ENCODE measurements around the gene MTHFSD. TPM values are rescaled to one million over a fixed set of nuclear protein-coding genes. Genes with fewer than 3 reads are reported as not detected.
A peak's percentile ranks its signal among the peaks of the same experiment; 100 is the strongest.

The MTHFSD gene
- total RNA-seq, 2 experiments from 2014 or later: 20.7 to 22.5 TPM

- no peak for DNase-seq
- no peaks in the 10 kb centered on the region for H3K9me3 Mint-ChIP-seq
- H3K36me3 Mint-ChIP-seq: no peaks in the 10 kb centered on the region
- H3K4me1 Mint-ChIP-seq: peaks cover 11% of the 10 kb centered on the region
- no peak overlapping the region for H3K4me3 Mint-ChIP-seq
- peaks cover 85% of the 10 kb centered on the region for H3K27me3 Mint-ChIP-seq
- no peak overlapping the region for H3K27ac Mint-ChIP-seq
Measured at GRCh38 chr16:86567701-86568581, 12.9 kb upstream of the MTHFSD start.

- DNase-seq: no peak
- Mint-ChIP-seq H3K4me3 (no peak overlapping the region), H3K36me3 (no peaks in the 10 kb centered on the region), H3K4me1 (peaks cover 11% of the 10 kb centered on the region), H3K27ac (no peak overlapping the region), H3K27me3 (peaks cover 81% of the 10 kb centered on the region), H3K9me3 (no peaks in the 10 kb centered on the region)
Measured at GRCh38 chr16:86566966-86567700, 12.1 kb upstream of the MTHFSD start.

DNA sequence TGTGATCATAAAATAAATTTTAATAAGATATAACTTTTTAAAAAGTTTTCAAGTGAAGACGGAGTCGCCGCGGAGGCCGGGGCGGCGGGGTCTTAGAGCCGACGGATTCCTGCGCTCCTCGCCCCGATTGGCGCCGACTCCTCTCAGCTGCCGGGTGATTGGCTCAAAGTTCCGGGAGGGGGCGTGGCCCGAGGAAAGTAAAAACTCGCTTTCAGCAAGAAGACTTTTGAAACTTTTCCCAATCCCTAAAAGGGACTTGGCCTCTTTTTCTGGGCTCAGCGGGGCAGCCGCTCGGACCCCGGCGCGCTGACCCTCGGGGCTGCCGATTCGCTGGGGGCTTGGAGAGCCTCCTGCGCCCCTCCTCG, 11.5 kb upstream of the MTHFSD start, which contains the start of gene FOXC2:
TSS of gene FOXC2 (plus strand) at position 229 of the 365 bp plus-strand sequence. CDS start 507 bp downstream, outside the sequence.
- Mint-ChIP-seq H3K27me3 (peaks cover 76% of the 10 kb centered on the region), H3K4me3 (no peak within 1 kb of the TSS), H3K27ac (no peak within 1 kb of the TSS), H3K4me1 (peaks cover 11% of the 10 kb centered on the region), H3K36me3 (no peaks in the 10 kb centered on the region), H3K9me3 (no peaks in the 10 kb centered on the region)
- peak; percentile 54 for DNase-seq

DNA sequence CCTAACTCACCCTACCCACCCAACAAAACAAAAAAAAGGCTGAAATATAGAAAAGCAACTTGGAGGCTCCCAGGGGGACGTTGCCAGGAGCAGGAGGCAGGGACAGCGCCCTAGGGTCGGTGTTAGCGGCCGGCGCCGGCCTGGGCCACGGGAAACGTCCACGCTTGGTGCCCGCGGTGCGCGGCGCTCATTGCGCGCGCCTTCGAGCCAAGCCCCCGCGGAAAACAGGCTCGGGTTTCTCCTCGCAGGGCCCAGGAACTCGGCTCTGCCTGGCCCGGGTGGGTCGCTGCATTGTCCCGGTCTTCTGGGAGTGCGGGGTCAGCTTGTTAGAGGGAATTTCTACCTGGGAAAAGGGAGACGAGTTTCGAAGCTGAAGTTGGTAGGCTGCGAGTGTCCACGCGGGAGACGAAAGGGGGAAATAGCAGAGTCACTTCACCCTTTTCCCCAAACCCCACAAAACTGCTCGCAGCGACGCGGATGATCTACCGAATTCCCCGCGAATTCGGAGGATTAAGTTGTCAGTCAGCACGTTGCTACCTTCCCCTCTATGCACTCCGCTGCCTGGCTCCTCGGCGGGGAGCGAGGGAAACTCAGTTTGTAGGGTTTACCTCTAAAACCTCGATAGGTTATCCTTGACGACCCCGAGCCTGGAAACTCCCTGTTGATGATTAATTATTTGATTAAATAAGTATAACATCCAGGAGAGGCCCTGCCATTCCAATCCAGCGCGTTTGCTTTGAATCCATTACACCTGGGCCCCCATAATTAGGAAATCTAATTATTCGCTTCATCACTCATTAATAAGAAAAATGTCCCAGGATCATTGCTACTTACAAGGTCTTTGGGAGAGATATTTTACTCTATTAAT, 10.8 kb upstream of the MTHFSD start:
- Mint-ChIP-seq H3K4me3 (no peak overlapping the region), H3K9me3 (no peaks in the 10 kb centered on the region), H3K27me3 (peaks cover 72% of the 10 kb centered on the region), H3K4me1 (peaks cover 11% of the 10 kb centered on the region), H3K27ac (no peak overlapping the region), H3K36me3 (no peaks in the 10 kb centered on the region)
- DNase-seq: no peak

DNA sequence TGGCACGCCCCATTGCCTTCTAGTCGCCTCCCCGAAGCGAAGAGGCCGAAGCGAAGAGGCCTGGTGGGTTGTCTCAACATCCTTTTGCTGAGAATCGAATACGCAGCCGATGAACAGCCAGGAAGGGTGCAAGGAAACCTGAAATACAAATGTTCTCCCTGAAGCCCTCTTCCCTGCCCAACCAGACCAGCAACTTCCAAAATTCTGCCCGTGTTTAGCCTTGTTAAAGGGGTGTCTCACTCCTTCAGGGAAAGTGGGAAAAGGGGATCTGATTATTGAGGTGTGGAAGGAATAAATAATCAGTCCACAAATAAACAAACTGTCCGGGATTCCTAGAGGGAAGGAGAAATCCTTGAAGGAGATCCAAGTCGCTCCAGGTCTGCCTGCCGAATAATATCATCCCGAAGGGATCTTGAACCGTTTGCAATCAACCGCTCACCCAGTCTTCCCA, 10.2 kb upstream of the MTHFSD start:
- H3K9me3 Mint-ChIP-seq: no peaks in the 10 kb centered on the region
- no peak overlapping the region for H3K27ac Mint-ChIP-seq
- no peaks in the 10 kb centered on the region for H3K36me3 Mint-ChIP-seq
- H3K4me3 Mint-ChIP-seq: no peak overlapping the region
- H3K27me3 Mint-ChIP-seq: peaks cover 71% of the 10 kb centered on the region
- peaks cover 11% of the 10 kb centered on the region for H3K4me1 Mint-ChIP-seq
- DNase-seq: no peak

- peak overlapping the region; percentile 5 for H3K4me3 Mint-ChIP-seq
- H3K27ac Mint-ChIP-seq: no peak overlapping the region
- peaks cover 65% of the 10 kb centered on the region for H3K27me3 Mint-ChIP-seq
- H3K36me3 Mint-ChIP-seq: no peaks in the 10 kb centered on the region
- H3K9me3 Mint-ChIP-seq: no peaks in the 10 kb centered on the region
- H3K4me1 Mint-ChIP-seq: peaks cover 11% of the 10 kb centered on the region
- DNase-seq: peak; percentile 80
Measured at GRCh38 chr16:86563469-86564345, 8.7 kb upstream of the MTHFSD start.

DNA sequence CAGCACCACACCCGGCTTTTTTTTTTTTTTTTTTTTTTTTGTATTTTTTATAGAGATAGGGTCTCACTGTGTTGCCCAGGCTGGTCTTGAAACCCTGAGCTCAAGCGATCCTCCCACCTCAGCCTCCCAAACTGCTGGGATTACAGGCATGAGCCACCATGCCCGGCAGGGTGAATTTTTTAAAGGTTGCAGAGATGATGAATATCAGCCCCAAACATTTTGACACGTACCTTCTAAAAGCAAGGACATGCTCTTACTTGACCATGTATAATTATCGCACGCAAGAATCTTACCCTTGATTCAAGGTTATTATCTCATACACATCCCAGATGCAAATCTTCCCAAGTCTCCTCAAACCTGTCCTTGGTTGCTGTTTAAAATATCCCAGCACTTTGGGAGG, 7.3 kb upstream of the MTHFSD start:
- Mint-ChIP-seq H3K4me1 (peaks cover 10% of the 10 kb centered on the region), H3K9me3 (no peaks in the 10 kb centered on the region), H3K4me3 (no peak overlapping the region), H3K36me3 (no peaks in the 10 kb centered on the region), H3K27me3 (peaks cover 65% of the 10 kb centered on the region), H3K27ac (no peak overlapping the region)
- no peak for DNase-seq

GRCh38 chr16:86559802-86560305, 4.8 kb upstream of the MTHFSD start:
- Mint-ChIP-seq H3K36me3 (peaks cover 2% of the 10 kb centered on the region), H3K27me3 (peaks cover 46% of the 10 kb centered on the region), H3K9me3 (no peaks in the 10 kb centered on the region), H3K4me1 (peaks cover 10% of the 10 kb centered on the region), H3K27ac (no peak overlapping the region), H3K4me3 (no peak overlapping the region)
- no peak for DNase-seq

DNA sequence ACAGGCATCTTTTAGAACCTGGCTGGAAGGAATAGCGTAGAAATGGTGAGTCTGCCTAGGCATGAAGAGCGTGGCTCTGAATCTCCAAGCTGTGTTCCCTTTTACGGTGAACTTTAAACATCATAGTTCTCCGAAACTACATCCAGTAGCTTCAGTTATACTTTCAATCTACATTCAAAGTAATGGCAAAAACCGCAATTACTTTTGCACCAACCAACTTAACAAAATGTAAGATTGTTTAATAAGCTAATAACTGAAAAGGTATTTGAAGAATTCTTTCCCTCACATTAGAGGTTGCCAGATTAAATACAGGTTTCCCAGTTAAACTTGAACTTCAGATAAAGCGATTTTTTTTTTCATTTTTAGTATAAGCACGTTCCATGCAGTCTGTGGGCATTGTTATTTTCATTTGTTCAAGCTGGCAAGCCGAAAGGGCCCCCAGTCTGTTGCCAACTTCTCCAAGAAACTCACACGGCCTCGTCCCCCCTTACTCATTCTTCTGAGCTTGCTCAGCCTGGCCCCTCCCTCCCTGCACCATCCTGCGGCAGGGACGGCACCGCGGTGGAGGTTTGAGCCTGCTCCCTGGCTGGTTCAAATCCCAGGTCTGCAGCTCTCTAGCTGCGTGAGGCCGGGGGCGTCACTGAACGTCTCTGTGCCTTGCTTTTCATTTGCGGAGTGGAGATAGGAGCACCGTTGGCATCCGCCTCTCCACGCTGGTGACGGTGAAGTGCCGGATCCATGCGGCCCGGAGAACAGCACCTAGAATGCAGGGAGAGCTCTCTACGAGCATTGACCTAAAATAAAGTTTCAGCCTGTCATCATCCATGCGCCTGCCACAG, 3.5 kb upstream of the MTHFSD start:
- H3K4me1 Mint-ChIP-seq: peaks cover 14% of the 10 kb centered on the region
- H3K27me3 Mint-ChIP-seq: peaks cover 33% of the 10 kb centered on the region
- H3K9me3 Mint-ChIP-seq: no peaks in the 10 kb centered on the region
- DNase-seq: no peak
- H3K36me3 Mint-ChIP-seq: peaks cover 11% of the 10 kb centered on the region
- no peak overlapping the region for H3K4me3 Mint-ChIP-seq
- H3K27ac Mint-ChIP-seq: no peak overlapping the region

GRCh38 chr16:86557587-86557986, 2.6 kb upstream of the MTHFSD start:
- Mint-ChIP-seq H3K4me3 (no peak overlapping the region), H3K36me3 (peaks cover 15% of the 10 kb centered on the region), H3K4me1 (peaks cover 12% of the 10 kb centered on the region), H3K27ac (no peak overlapping the region), H3K27me3 (peaks cover 25% of the 10 kb centered on the region), H3K9me3 (no peaks in the 10 kb centered on the region)
- no peak for DNase-seq

- no peak for DNase-seq
- peaks cover 18% of the 10 kb centered on the region for H3K36me3 Mint-ChIP-seq
- no peak overlapping the region for H3K27ac Mint-ChIP-seq
- peak overlapping the region; percentile 45 for H3K4me3 Mint-ChIP-seq
- H3K9me3 Mint-ChIP-seq: no peaks in the 10 kb centered on the region
- H3K4me1 Mint-ChIP-seq: peaks cover 14% of the 10 kb centered on the region
- H3K27me3 Mint-ChIP-seq: peaks cover 25% of the 10 kb centered on the region
Measured at GRCh38 chr16:86556576-86556975, 1.5 kb upstream of the MTHFSD start.

DNA sequence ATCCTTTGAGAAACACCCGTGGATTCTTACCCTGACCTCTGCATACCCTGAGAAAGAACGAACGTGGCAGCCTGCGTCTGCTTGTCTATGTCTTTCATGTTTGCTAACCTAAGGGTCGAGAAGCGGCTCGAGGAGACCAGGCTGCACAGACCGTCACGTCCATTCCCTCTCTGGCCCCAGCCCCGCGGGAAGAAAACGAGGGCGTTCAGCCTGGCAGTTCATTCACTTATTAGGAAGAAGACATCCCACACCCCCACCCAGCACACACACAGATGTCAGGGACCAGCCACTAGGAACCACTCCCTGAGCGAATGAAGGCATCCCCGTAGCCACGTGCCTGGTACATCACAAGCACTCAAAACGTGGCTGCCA, 655 bp upstream of the MTHFSD start:
- Mint-ChIP-seq H3K9me3 (no peaks in the 10 kb centered on the region), H3K4me3 (peak overlapping the region; percentile 94), H3K27ac (peak overlapping the region; percentile 94), H3K36me3 (peaks cover 19% of the 10 kb centered on the region), H3K4me1 (peaks cover 14% of the 10 kb centered on the region), H3K27me3 (peaks cover 20% of the 10 kb centered on the region)
- DNase-seq: no peak

GRCh38 chr16:86554599-86554916, 477 bp downstream of the MTHFSD start:
- Mint-ChIP-seq H3K9me3 (no peaks in the 10 kb centered on the region), H3K27me3 (peaks cover 12% of the 10 kb centered on the region), H3K4me1 (peaks cover 17% of the 10 kb centered on the region), H3K27ac (peak overlapping the region; percentile 94), H3K4me3 (peak overlapping the region; percentile 94), H3K36me3 (peaks cover 19% of the 10 kb centered on the region)
- no peak for DNase-seq

Data from activated naive CD8-positive, alpha-beta T cell treated with anti-CD3 and anti-CD28 coated beads for 36 hours (primary cell).